NCI-H1930 (cell line): ENCODE data around the gene KLRF1.

Experiments used
- DNase-seq, 2 experiments: peaks; one replicate each; lab custom pipeline; 2025; lab: John Stamatoyannopoulos, UW

Gene KLRF1

GRCh38 chr12:9809338-9809737 lies 17.9 kb upstream of the KLRF1 start:
- no peak for DNase-seq

- no peak for DNase-seq
Observed at GRCh38 chr12:9809866-9810265, 17.4 kb upstream of the KLRF1 start.

DNA sequence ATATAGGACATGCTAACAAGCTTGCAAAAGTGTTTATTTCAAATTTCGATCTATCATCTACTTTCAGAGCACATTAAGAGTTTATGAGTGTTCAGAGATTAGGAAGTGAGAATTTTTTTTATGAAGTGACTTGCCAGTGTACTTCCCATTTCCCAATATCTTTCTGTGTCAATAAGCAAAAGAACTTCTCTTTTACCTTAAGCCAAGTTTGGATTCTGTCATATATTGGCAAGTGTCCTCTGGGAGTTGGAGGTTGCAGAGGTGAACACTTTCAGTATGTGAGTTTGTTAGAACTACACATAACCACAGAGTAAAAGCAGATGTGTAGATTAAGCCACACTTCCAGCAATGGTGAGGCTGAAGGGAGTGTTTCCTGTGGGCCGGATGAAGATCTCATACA lies 16.6 kb upstream of the KLRF1 start:
- DNase-seq, result no peak

DNA sequence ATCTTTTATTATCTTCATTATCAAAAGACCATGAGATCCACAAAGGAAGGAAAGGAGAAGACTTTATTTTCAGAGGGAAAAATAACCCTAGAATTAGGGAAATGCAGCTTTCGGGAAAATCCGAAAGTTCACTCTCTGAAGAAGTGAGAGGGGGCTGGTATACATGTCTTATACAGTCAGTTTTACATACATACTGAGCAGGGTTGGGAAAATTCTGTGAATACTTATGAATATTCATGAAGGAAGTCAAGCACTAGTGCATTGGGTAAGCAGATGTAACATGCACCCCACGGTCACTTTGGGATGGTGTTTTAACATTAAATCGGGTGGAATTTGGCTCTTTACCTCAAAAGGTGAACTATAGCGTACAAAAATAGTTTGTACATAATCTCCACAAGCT lies 15.7 kb upstream of the KLRF1 start:
- DNase-seq, result no peak

- DNase-seq, result no peak
Observed at GRCh38 chr12:9813821-9814798, 13.2 kb upstream of the KLRF1 start.

DNA sequence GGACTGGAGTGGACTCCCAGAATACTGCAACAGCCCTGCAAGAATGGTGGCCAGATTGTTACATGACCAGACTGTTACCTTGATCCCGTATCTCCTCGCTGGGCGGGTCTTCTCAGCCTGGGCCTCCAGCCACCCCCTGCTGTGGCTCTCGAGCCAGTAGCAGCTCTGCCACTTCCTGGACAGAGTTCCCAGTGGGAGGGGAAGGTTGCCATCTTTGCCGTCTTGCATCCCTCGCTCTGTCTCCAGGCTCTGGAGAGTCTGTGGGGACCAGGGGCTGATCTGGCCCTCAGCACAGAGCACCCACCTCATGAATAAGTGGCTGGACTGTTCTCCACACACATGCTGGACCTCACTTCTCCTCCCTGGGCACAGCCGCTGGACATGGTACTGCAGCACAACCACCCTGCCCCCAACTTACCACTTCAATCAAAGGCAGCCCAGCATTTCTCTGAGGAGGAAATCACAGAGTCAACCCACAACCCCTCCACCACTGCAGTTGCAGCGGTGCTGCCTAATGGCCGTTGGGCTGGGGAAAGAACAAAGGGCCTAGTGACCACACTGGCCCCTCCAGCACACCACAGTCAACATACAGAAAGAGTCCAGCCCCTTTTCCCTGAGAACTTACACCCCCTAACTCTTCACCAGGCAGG lies 6.9 kb upstream of the KLRF1 start:
- DNase-seq, result no peak

DNA sequence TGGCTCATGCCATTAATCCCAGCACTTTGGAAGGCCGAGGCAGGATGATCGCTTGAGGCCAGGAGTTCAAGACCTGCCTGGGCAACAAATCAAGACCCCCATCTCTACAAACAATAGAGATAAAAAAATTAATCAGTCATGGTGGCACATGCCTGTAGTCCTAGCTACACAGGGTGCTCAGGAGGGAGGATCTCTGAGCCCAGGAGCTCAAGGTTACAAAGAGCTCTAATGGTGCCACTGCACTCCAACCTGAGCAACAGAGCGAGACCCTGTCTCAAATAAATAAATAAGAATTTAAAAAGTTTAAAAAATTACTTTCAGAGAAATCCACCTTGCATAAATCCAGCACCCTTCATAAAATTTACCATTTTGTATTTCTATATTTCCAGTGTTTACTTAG lies 2.2 kb downstream of the KLRF1 start:
- DNase-seq, result no peak

GRCh38 chr12:9829982-9830381 lies 2.7 kb downstream of the KLRF1 start:
- no peak for DNase-seq

- DNase-seq, result no peak
Observed at GRCh38 chr12:9831720-9832119, 4.4 kb downstream of the KLRF1 start.

DNA sequence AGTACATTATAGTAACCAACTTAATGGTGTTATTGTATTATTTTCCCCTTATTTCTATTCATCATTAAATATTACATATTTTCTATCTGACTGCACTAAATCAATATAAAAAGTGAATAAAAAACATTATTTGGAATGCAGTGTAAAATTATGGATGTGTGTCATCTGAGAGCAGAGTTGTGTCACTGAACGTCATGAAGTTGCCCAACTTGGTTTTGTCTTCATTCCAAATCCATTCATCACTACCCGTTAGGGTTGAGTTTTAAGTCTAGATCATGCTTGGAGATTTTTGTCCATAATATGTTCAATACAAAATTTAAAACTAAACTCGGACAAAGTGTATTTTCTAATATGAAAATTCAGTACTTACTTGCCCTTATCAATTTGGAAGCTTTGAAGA lies 16.1 kb downstream of the KLRF1 start:
- no peak for DNase-seq

DNA sequence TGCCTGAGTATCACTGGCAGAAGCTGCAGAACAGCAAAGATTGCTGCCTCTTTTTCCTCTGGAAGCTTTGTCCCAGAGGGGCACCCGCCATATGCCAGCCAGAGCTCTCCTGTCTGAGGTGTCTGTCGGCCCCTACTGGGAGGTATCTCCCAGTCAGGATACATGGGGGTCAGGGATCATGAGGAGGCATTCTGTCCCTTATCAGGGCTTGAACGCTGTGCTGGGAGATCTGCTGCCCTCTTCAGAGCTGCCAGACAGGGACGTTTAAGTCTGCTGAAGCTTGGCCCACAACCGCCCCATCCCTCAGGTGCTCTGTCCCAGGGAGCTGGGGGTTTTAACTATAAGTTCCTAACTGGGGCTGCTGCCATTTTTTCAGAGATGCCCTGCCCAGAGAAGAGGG lies 21.6 kb downstream of the KLRF1 start:
- no peak for DNase-seq

DNA sequence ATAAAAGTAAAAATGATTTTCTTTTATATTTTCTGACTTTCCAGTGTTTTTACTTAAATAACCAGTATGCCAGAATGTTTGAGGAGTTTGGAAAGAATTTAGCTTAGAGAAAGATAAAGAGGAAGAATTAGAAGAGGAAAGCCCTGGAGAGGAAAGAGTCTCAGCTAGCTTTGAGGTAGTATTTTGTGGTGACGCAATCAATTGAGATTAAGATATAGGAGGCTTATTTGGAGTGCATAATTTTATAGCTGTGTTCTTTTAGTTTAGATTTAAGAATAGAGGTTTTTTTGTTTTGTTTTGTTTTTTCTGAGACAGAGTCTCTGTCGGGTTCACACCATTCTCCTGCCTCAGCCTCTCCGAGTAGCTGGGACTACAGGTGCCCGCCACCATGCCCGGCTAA lies 23.8 kb downstream of the KLRF1 start:
- no peak for DNase-seq

- no peak for DNase-seq
Observed at GRCh38 chr12:9851927-9852326, 24.6 kb downstream of the KLRF1 start.

DNA sequence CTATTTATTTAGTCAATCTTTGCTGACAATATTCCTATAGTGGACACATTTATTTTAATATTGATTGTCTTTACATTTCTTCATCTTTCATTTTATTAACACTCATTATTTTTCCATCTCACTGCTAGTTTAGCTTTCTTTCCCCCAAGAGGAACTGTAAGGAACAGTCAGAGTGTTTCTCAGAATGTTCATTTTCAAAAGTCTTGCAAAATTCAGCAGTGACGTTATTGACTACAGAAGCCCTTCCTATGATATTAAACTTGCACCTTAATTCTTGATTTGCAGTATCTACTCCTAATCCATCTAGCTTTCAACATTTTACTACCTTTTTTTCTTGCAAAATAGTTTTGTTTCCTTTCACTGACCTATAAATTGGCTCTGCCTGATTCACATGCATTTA lies 28.9 kb downstream of the KLRF1 start:
- no peak for DNase-seq

- DNase-seq, result no peak
Observed at GRCh38 chr12:9856894-9857293, 29.6 kb downstream of the KLRF1 start.

- no peak for DNase-seq
Observed at GRCh38 chr12:9858135-9858534, 30.9 kb downstream of the KLRF1 start.

DNA sequence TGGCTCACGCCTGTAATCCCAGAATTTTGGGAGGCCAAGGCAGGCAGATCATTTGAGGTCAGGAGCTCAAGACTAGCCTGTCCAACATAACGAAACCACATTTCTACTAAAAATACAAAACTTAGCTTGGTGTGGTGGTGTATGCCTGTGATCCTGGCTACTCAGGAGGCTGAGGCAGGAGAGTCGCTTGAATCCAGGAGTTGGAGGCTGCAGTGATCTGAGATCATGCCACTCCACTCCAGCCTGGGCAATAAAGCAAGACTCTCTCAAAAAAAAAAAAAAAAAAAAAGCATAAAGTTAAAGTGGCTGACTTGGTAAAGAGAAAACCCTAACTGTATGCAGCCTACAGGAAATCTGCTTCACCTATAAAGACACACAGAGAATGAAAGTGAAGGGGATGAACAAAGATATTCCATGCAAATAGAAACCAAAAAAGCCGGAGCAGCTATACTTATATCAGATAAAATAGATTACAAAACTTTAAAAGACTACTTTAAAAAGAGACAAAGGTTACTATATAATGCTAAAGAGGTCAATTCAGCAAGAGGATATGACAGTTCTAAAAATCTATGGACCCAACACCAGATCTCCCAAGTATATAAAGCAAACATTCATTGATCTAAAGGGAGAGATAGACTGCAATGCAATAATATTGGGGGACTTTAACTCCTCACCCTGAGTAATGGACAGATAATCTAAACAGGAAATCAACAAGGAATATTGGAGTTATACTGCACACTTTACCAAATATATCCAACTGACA lies 37.8 kb downstream of the KLRF1 start:
- no peak for DNase-seq

GRCh38 chr12:9866860-9867269 lies 39.6 kb downstream of the KLRF1 start:
- DNase-seq, result no peak

DNA sequence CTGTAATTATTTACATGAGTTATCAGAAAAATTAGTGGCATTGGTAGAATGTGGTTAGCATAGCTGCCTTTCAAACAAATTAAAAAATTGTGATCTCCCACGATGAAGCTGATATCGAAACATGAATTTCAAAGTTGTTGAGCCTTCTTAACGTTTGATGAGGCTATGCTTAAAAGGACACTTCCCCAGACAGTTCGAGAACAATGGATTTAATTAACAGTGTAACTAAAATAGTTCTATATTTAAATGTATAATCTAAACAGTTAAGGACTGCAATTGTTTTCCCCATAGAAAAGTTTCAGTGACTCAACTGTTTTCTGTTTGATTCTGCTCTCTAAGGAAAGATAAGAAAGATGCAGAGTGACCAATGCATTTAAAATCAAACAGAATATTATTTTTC lies 40.2 kb downstream of the KLRF1 start:
- DNase-seq, result no peak

GRCh38 chr12:9868311-9868801 lies 41.1 kb downstream of the KLRF1 start:
- no peak for DNase-seq

GRCh38 chr12:9868951-9869306 lies 41.6 kb downstream of the KLRF1 start:
- DNase-seq, result no peak

DNA sequence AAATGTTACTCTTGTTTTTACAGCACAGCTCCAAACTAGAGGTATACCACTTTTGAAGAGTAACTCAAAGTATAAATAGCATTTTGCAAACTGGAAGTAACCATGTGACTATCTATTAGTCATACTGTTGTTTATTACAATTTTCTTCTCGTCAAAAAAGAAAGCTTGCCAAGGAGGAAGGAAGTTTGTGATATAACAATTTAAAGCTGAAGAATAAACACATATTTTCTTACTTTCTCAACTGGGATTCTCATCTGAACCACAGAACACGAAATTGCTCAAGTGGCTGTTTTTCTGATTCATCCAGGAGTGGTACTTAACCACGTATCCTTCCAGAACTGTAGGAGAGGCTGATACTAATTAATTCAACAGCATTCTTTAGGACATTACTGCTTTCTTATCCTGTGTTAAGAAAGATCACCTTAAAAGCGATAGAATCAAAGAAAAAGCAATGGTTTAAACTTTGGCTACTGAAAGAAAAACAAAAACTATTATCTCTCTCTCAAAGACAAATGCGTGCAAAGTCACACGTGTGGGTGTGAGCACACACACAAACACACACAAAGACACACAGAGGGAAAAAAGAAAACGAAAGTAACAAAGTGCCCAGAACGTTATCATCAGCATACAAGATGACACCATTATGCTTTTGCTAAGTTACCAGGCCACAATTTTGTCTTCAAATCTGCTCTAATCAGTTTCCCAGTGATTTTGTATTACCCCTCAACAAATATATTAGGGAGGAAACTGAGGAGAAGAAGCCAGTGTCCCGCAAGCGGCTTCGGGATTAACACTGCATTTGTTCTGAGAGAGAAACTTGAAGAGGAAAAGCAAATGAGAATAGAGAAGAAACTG lies 42.3 kb downstream of the KLRF1 start, which contains the start of gene CLEC2B:
CLEC2B (minus strand) TSS at position 48 of the 855 bp plus-strand sequence.
- DNase-seq, result no peak
